Subcutaneous adipose tissue (tissue), 4 donors: ENCODE measurements around the gene ZNF407. TPM values are rescaled to one million over a fixed set of nuclear protein-coding genes. Genes with fewer than 3 reads are reported as not detected.

Experiments used
- total RNA-seq, 4 donors: library from RNA; depleted of rRNA; stranded (reverse); fragments of >200 nt; gene quantifications; one replicate each; pipeline ENCODE4 v1.1.0, GENCODE V29; 2016
- TF ChIP-seq, protein P1 (sequence below): fragments of 450-650 bp; IDR thresholded peaks from one replicate; pipeline ENCODE4 v1.5.1; 2016; ENCODE audit warnings: low read depth, mild to moderate bottlenecking, control low read depth, antibody characterized with exemption, moderate library complexity

The ZNF407 gene
- total RNA-seq, 4 donors from 2014 or later: 16.0 to 24.3 (median 19.6) TPM

DNA sequence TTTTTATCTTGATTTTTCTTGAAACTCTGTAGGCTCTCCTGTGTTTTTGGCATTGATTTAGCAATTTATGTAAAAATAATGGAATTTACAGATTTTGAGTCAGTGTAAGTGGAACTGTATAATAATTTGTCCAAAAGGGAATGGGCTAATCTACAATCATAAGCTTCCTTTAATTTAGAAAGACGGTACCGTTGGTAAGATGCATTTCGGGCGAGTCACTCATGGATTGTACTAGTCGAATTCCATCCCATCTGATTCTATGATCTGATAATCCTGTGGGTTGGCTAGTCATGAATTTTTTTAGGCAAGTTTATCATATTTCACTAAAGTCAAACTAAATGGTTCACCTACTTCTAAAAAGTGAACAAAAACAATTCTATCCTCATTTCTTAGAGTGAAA lies 133.4 kb downstream of the ZNF407 start:
- TF ChIP-seq, protein P1, sequence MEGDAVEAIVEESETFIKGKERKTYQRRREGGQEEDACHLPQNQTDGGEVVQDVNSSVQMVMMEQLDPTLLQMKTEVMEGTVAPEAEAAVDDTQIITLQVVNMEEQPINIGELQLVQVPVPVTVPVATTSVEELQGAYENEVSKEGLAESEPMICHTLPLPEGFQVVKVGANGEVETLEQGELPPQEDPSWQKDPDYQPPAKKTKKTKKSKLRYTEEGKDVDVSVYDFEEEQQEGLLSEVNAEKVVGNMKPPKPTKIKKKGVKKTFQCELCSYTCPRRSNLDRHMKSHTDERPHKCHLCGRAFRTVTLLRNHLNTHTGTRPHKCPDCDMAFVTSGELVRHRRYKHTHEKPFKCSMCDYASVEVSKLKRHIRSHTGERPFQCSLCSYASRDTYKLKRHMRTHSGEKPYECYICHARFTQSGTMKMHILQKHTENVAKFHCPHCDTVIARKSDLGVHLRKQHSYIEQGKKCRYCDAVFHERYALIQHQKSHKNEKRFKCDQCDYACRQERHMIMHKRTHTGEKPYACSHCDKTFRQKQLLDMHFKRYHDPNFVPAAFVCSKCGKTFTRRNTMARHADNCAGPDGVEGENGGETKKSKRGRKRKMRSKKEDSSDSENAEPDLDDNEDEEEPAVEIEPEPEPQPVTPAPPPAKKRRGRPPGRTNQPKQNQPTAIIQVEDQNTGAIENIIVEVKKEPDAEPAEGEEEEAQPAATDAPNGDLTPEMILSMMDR: no peak

DNA sequence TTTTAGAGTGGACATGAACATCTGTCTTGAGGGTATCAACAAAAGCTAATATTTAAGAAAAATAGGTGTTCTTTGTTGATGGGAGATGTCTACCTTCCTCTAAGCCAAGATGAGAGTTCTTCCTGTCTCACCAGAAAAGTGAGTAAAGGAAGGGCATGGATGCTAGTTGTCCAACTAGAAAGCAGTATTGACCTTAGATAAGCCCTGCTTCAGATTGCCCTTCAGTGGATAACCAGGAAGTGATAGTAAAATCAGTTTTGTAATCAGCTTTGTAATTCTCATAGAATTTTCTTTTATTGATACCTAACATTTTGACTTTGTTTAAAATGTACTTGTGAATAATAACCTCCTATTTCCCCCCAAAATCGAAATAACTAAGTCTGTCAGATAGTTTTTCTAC lies 134.7 kb downstream of the ZNF407 start:
- TF ChIP-seq, protein P1: no peak

DNA sequence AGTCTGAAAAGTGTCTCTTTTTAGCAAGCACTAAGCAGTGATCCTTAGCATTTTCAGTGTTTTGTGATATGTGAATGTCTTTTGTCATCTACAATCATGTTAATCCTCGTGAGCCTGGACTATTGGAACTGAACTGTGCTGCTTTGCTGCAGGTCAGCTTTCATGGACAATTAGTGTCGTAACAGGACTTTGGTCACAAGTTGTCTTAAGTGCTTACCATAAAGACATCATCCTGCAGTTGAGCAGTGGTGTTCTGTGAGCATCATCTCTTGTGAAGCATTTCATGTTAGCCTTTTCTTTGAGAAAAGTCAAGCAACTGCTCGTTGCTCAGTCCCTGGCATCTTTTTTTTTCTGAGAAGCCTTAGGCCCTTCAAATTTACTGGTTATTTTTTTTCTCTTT lies 135.9 kb downstream of the ZNF407 start:
- TF ChIP-seq, protein P1: no peak

DNA sequence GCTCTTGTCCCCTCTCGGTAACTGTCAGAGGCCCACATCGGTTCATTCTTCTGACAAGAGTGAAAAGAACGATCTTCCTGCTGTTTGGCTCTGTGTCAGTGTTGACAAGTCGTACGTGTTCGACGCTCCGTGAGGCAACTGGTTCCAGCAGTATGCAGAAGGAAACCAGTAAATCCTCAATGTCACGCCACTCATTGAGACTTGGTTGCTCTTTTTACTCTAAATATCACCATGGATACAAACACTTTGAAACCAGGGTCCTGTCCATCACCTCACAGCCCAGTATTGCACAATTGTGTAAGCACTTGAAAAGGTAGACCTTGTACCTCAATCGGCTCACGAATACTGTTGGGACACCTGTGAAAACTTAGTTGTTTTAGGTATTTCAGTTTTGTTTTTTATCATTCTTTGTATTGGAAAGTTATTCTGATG lies 136.4 kb downstream of the ZNF407 start:
- TF ChIP-seq, protein P1: no peak

DNA sequence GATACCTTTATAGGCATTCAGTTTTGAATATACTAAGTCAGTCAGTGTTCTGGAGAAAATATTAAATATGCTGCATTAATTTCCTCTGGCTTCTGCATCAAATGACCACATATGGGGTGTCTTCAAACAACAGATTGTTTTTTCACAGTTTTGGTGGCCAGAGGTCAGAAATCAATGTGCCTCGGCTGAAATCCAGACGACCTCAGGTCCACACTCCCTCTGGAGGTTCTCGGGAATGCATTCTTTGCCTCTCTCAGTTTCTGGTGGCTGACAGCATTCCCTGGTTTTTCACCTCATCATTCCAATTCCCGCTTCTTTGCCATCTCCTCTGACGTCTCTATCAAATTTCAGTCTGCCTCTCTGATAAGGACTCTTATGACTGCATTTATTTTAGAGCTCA lies 142.3 kb downstream of the ZNF407 start:
- TF ChIP-seq, protein P1: no peak

DNA sequence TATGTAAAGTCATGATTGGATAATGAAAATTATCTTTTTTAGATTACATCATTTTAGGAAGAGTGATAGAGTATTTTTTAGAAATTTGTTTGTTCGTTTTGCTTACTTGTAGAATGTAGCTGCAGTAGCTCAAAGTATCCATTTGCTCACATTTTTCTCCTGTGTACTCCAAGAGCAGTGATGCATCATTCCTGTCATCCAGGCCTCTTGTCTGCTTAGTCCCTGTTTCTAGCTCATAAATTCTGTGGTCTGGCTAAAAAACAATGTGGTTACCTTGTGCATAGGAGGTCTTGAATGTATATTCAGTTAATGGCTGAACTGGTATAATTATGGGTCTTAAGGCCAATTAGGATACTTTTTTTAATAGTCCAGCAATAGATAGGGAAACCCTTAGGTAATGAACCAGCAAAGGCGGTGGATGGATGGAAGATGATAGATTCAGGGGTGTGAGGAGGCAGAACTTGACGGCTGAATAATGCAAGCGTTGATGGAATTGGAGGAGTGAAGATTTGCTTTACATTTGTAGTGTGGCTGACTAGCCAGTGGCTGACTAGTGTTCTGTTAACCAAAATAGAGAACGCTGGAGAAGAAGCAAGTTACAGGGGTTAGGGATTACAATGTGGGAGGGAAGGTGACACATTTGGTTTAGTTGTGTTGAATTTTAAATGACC lies 145.0 kb downstream of the ZNF407 start:
- TF ChIP-seq, protein P1: no peak

DNA sequence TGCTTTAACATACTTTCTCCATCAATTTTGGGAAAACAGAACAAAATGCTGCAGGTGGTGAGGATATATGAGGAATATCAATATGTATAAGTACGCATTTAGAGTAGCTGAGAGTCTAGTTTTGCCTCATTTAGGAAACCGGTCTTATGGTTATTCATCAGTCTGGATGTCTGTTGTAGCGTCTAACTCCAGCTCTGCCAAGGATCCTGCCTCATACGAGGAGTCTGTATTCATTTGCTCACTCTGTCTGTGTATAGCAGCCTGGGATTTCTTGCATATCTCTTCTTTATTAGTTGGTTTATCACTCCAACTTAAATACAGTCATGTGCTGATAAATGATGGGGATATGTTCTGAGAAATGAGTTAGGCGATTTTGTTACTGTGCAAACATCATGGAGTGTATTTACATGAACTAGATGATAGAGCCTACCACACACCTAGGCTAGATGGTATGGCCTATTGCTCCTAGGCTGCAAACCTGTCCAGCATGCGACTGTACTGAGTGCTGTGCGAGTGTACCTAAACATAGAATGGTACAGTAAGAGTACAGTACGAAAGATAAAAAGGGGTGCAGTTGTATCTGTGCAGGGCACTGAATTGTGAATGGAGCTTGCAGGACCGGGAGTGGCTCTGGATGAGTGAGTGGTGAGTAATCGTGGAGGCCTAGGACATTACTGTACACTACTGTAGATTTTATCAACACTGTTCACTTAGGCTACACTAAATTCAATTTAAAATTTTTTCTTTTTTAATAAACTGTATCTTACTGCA lies 148.1 kb downstream of the ZNF407 start:
- TF ChIP-seq, protein P1: no peak
